GM12878 (cell line): ENCODE measurements around the gene CRTAP. TPM values are rescaled to one million over a fixed set of nuclear protein-coding genes. Genes with fewer than 3 reads are reported as not detected.

Experiments
- ATAC-seq: fragments of 200-7000 bp; cut with Tn5 transposase; 3 replicates; pipeline ENCODE4 v1.9.1; 2020; ENCODE audit warnings: mild to moderate bottlenecking, moderate library complexity
- BruUV-seq: library from RNA; stranded (reverse); fragments of 400-500 nt; replicated peaks from 2 replicates; lab custom pipeline; 2021; lab: Mats Ljungman, UMichigan
- CTCF ChIA-PET: fragments of 300-600 bp; sonication (Branson Sonifier 250); formaldehyde crosslinking; extraction: SDS; loops from one replicate; lab custom pipeline; 2021; ENCODE audit warnings: inconsistent platforms; lab: Yijun Ruan, JAX
- POLR2A ChIA-PET: fragments of 350-600 bp; formaldehyde crosslinking; extraction: SDS; loops from one replicate; lab custom pipeline; 2021; ENCODE audit warnings: inconsistent platforms; lab: Charles Lee
- RAD21 ChIA-PET: fragments of 300-600 bp; sonication (Branson Sonifier 250); formaldehyde crosslinking; loops from one replicate; lab custom pipeline; 2023; ENCODE audit warnings: antibody characterized with exemption; ENCODE audit not compliant: unreplicated experiment; lab: Charles Lee
- SMC1A ChIA-PET: fragments of 300-600 bp; sonication (Branson Sonifier 250); formaldehyde crosslinking; loops from one replicate; lab custom pipeline; 2023; ENCODE audit not compliant: unreplicated experiment, uncharacterized antibody; lab: Charles Lee
- DNase-seq: peaks from one replicate; pipeline ENCODE4 v3.0.0-alpha.2; 2011; ENCODE audit warnings: low read depth, low spot score
- FAIRE-seq: peaks from 3 replicates; lab custom pipeline; 2011; peaks lifted over from hg19 to GRCh38; lab: Jason Lieb, UNC
- H2AFZ ChIP-seq: 2 replicates; pipeline ENCODE4 v1.6.0; 2011; ENCODE audit warnings: low read depth, low read length, control low read depth; ENCODE audit not compliant: control insufficient read depth
- H3K27ac ChIP-seq: 2 replicates; pipeline ENCODE4 v1.5.1; 2011; ENCODE audit warnings: control low read depth; ENCODE audit not compliant: control insufficient read depth, insufficient read depth
- H3K27me3 ChIP-seq, 2 experiments: replicated peaks in 1 of 2; 2 replicates each; pipeline versions ENCODE4 v1.6.0 to v1.6.1; 2011; ENCODE audit warnings: low read length in 1 of 2; ENCODE audit not compliant: control insufficient read depth in 2 of 2, insufficient read depth in 2 of 2
- H3K36me3 ChIP-seq, 2 experiments: 2 replicates each; pipeline ENCODE4 v1.5.1; 2011; ENCODE audit warnings: low read length in 1 of 2; ENCODE audit not compliant: control insufficient read depth in 2 of 2, insufficient read depth in 2 of 2
- H3K4me1 ChIP-seq: 2 replicates; pipeline ENCODE4 v1.6.1; 2011; ENCODE audit warnings: mild to moderate bottlenecking, low read length, moderate library complexity, mixed read lengths; ENCODE audit not compliant: control insufficient read depth, insufficient read depth
- H3K4me2 ChIP-seq: 2 replicates; pipeline ENCODE4 v1.6.0; 2011; ENCODE audit warnings: control low read depth; ENCODE audit not compliant: control insufficient read depth, insufficient read depth
- H3K4me3 ChIP-seq: fragments of 200-600 bp; sonication (generic); 2 replicates; pipeline ENCODE4 v1.5.1; 2016
- H3K79me2 ChIP-seq: 2 replicates; pipeline ENCODE4 v1.6.0; 2011; ENCODE audit warnings: low read length; ENCODE audit not compliant: control insufficient read depth, insufficient read depth
- H3K9ac ChIP-seq: 2 replicates; pipeline ENCODE4 v1.8.0; 2011; ENCODE audit warnings: low read length, control low read depth, mixed read lengths; ENCODE audit not compliant: control insufficient read depth, insufficient read depth
- H3K9me3 ChIP-seq: replicated peaks from 3 replicates; pipeline ENCODE4 v1.5.1; 2011; ENCODE audit warnings: mild to moderate bottlenecking, low read length; ENCODE audit not compliant: control insufficient read depth, insufficient read depth
- H4K20me1 ChIP-seq: 2 replicates; pipeline ENCODE4 v1.6.0; 2011; ENCODE audit not compliant: control insufficient read depth, insufficient read depth
- CHD2 ChIP-seq: IDR thresholded peaks from 2 replicates; pipeline ENCODE4 v1.6.1; 2011; ENCODE audit warnings: low read depth, low read length, improper control_type of control experiment, borderline replicate concordance
- RELA ChIP-seq: fragments of 450-650 bp; IDR thresholded peaks from 2 replicates; pipeline ENCODE4 v1.8.0; 2014; ENCODE audit warnings: borderline replicate concordance; ENCODE audit not compliant: partially characterized antibody
- SIX5 ChIP-seq: IDR thresholded peaks from 2 replicates; pipeline ENCODE4 v1.6.1; 2011; ENCODE audit warnings: mild to moderate bottlenecking, low read depth, low read length, moderate library complexity; ENCODE audit not compliant: severe bottlenecking
- STAT3 ChIP-seq: IDR thresholded peaks from 2 replicates; pipeline ENCODE4 v1.6.1; 2011; ENCODE audit warnings: low read depth, low read length, improper control_type of control experiment
- ZBTB4 ChIP-seq: fragments of 450-650 bp; formaldehyde crosslinking; IDR thresholded peaks from 2 replicates; pipeline ENCODE4 v1.4.0; 2022; ENCODE audit warnings: mild to moderate bottlenecking, moderate library complexity
- WGBS: methylation state at CpG from one replicate; pipeline ENCODE4 v1.1.6; 2016; ENCODE audit warnings: low lambda C conversion rate; ENCODE audit not compliant: insufficient replicate concordance, insufficient coverage; ENCODE audit errors: missing lambda C conversion rate; 5-methylcytosine and 5-hydroxymethylcytosine counted together
- in situ Hi-C: fragments of 300-500 bp; cut with MboI; formaldehyde crosslinking; loops from 9 replicates; pipeline ENCODE4 v1.14.3; 2018; ENCODE audit warnings: mixed read lengths
- intact Hi-C: fragments of 100-400 bp; cut with micrococcal nuclease; formaldehyde crosslinking; loops from one replicate; pipeline ENCODE4 v1.14.2; 2022; ENCODE audit not compliant: unreplicated experiment
- polyA plus RNA-seq, 11 experiments: library from polyadenylated mRNA; depleted of rRNA in 4 of 11; unstranded in 6 of 11; stranded (reverse) in 5 of 11; fragments of >200 nt; fragmentation: Nextera tagmentation in 4 of 11; fragmentation: Illumina TruSeq in 1 of 11; extraction: Ambion mirVana in 4 of 11; extraction: Trizol in 1 of 11; gene quantifications; 1 replicate in 1 of 11; 2 replicates in 10 of 11; pipeline versions ENCODE4 v1.2.1 to v1.2.3, GENCODE V29; 2011 to 2016; ENCODE audit warnings: inconsistent platforms in 2 of 11, missing spikeins in 2 of 11, low read depth in 1 of 11
- total RNA-seq, 4 experiments: library from RNA; depleted of rRNA in 3 of 4; stranded (reverse); fragments of >200 nt in 3 of 4; fragmentation: Illumina TruSeq in 1 of 4; extraction: Trizol in 1 of 4; gene quantifications; 2 replicates each; pipeline versions ENCODE4 v1.2.1 to v1.2.3, GENCODE V29; 2013 to 2021
- TF ChIP-seq, protein P1 (sequence below): fragments of 450-650 bp; formaldehyde crosslinking; IDR thresholded peaks from 2 replicates; pipeline ENCODE4 v1.4.0; 2020; ENCODE audit warnings: mild to moderate bottlenecking, moderate library complexity

The CRTAP gene
- total and polyA plus RNA-seq, 10 of the 15 experiments (the other 5 are each of a cell fraction or from before 2014, with no cell fraction given): 6.0 to 42.3 (median 23.3) TPM

DNA sequence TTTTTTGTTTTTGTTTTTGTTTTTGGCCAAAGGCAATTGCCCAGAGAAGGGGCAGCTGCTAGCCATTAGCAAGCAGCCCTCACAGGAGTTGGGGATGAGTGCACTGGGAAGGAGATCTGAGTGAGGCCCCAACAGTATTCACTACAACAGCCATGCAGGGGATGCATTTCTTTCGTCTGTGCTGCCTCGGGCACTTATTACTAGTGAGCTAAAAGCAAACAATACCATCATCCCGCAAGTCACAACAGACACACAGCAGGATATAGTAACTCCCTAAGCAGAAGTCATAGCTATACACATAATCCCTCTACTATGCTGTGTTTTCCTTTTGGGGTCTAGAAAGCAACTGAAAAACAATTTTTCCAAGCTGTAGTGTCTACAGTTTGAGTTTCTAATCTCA is 27.2 kb downstream of the CRTAP start:
- Histone ChIP-seq H3K36me3 (no peaks in the 10 kb centered on the region; a peak in 2 of 4 replicates), H3K27me3 (no peaks in the 10 kb centered on the region), H2AFZ (no peak overlapping the region), H3K9me3 (no peaks in the 10 kb centered on the region), H3K27ac (no peak overlapping the region), H3K9ac (no peak overlapping the region), H3K4me3 (no peak overlapping the region), H4K20me1 (no peaks in the 10 kb centered on the region), H3K4me1 (peaks cover 11% of the 10 kb centered on the region; the same call in 1 of the 2 replicates), H3K4me2 (no peak overlapping the region), H3K79me2 (no peaks in the 10 kb centered on the region)
- FAIRE-seq: no peak
- DNase-seq: no peak
- WGBS: 98% methylated on average over 3 of the region's 3 CpGs
- ATAC-seq: no peak
- BruUV-seq: no TSS peak
- intact Hi-C loops (no loop called here), in situ Hi-C loops (no loop called here)
- TF ChIP-seq RELA (no peak), SIX5 (no peak), STAT3 (no peak), ZBTB4 (CRISPR knock-in tag) (no peak), CHD2 (no peak)
- TF ChIP-seq, protein P1, sequence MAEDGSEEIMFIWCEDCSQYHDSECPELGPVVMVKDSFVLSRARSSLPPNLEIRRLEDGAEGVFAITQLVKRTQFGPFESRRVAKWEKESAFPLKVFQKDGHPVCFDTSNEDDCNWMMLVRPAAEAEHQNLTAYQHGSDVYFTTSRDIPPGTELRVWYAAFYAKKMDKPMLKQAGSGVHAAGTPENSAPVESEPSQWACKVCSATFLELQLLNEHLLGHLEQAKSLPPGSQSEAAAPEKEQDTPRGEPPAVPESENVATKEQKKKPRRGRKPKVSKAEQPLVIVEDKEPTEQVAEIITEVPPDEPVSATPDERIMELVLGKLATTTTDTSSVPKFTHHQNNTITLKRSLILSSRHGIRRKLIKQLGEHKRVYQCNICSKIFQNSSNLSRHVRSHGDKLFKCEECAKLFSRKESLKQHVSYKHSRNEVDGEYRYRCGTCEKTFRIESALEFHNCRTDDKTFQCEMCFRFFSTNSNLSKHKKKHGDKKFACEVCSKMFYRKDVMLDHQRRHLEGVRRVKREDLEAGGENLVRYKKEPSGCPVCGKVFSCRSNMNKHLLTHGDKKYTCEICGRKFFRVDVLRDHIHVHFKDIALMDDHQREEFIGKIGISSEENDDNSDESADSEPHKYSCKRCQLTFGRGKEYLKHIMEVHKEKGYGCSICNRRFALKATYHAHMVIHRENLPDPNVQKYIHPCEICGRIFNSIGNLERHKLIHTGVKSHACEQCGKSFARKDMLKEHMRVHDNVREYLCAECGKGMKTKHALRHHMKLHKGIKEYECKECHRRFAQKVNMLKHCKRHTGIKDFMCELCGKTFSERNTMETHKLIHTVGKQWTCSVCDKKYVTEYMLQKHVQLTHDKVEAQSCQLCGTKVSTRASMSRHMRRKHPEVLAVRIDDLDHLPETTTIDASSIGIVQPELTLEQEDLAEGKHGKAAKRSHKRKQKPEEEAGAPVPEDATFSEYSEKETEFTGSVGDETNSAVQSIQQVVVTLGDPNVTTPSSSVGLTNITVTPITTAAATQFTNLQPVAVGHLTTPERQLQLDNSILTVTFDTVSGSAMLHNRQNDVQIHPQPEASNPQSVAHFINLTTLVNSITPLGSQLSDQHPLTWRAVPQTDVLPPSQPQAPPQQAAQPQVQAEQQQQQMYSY (CRISPR knock-in tag): no peak
- POLR2A ChIA-PET: interaction anchor here (1.0 kb wide), 1 partner anchor 9 kb away, joined by 4 read pairs; no protein-coding TSS in a partner anchor
- RAD21 ChIA-PET: interaction anchor here (2.1 to 2.4 kb wide), 2 partner anchors 10 to 232 kb away, joined by 9 to 11 read pairs; no protein-coding TSS in a partner anchor
- CTCF ChIA-PET: interaction anchor here (13.7 kb wide), 1 partner anchor 8 kb away, joined by 136 read pairs; no protein-coding TSS in a partner anchor
- SMC1A ChIA-PET: interaction anchor here (1.1 to 3.9 kb wide), 3 partner anchors 9 to 232 kb away, joined by 3 to 16 read pairs (median 4); no protein-coding TSS in a partner anchor
